ENCODE measurements around the gene RAD23A. TPM values are rescaled to one million over a fixed set of nuclear protein-coding genes. Genes with fewer than 3 reads are reported as not detected.

RAD23A gene
- total and polyA plus RNA-seq, 9 of the 15 experiments (the other 6 are each of a cell fraction or from before 2014, with no cell fraction given): 9.5 to 181 (median 101) TPM

DNA sequence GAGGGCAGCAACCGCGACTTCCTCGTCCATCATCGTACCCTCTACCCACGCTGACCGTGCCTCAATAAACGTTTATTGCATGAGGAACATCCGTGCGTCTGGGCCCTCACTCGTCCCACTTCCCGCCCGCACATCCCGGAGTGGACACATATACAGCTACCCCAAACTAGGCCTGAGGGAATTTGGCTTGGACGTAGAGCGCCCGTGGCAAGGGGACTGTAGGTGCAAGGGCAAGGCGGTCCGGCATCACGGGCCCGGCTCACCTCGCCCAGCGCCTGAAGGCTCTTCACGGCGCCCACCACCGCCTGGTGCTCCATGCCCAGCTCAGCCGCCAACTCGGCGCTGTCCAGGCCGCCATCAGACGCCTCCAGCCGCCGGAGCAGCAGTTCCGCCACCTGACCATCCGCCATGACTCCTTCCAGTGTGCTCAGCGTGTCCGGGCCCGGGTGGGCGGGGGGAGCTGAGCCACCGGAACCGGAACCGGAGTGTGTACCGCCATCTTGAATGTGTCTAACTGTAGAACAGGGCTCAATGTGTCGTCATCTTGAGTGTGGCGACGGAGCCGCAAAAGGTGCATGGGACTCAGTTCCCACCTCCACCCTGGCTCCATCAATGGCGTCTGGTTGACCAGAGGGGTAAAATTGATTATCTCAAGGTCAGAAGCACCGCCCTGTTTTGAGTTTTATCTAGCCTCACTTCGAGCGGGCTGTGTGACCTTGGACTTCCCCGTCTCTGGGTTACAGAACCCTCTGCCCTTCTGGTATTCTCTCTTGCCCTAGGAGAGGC, 12.2 kb upstream of the RAD23A start, which contains the start of gene FARSA (continued):
- TF ChIP-seq ZNF780A (CRISPR knock-in tag; IDR thresholded peaks at IDR 0.05) (no peak), PTBP1 (IDR thresholded peaks at IDR 0.05; ENCODE audit: low read depth, low read length) (no peak), GTF2E2 (tag; IDR thresholded peaks at IDR 0.05) (peak; percentile 80; the same call in 1 of the 2 replicates), FOXM1 (IDR thresholded peaks at IDR 0.05; ENCODE audit: low read depth) (no peak), FOXM1 (CRISPR knock-in tag; IDR thresholded peaks at IDR 0.05; ENCODE audit: low read depth) (no peak; the same call in 1 of the 2 replicates), RBM14 (IDR thresholded peaks at IDR 0.05; ENCODE audit: borderline replicate concordance, insufficient read depth, low read depth, low read length) (no peak), ZFX (CRISPR knock-in tag; IDR thresholded peaks at IDR 0.05) (peak; percentile 73), ZKSCAN8 (CRISPR knock-in tag; IDR thresholded peaks at IDR 0.05) (no peak), BRF1 (IDR thresholded peaks at IDR 0.05; ENCODE audit: borderline replicate concordance, extremely low read depth, insufficient read length) (no peak), PCBP1 (IDR thresholded peaks at IDR 0.05; ENCODE audit: low read depth, low read length, poor library complexity, severe bottlenecking) (no peak), FOXA1 (IDR thresholded peaks at IDR 0.05; ENCODE audit: borderline replicate concordance) (no peak)
- TF ChIP-seq, protein P1, sequence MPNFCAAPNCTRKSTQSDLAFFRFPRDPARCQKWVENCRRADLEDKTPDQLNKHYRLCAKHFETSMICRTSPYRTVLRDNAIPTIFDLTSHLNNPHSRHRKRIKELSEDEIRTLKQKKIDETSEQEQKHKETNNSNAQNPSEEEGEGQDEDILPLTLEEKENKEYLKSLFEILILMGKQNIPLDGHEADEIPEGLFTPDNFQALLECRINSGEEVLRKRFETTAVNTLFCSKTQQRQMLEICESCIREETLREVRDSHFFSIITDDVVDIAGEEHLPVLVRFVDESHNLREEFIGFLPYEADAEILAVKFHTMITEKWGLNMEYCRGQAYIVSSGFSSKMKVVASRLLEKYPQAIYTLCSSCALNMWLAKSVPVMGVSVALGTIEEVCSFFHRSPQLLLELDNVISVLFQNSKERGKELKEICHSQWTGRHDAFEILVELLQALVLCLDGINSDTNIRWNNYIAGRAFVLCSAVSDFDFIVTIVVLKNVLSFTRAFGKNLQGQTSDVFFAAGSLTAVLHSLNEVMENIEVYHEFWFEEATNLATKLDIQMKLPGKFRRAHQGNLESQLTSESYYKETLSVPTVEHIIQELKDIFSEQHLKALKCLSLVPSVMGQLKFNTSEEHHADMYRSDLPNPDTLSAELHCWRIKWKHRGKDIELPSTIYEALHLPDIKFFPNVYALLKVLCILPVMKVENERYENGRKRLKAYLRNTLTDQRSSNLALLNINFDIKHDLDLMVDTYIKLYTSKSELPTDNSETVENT (CRISPR knock-in tag; IDR thresholded peaks at IDR 0.05): 0 out of 2 replicates have a peak, but pooled peaks have one; percentile 6
- TF ChIP-seq, protein P2, sequence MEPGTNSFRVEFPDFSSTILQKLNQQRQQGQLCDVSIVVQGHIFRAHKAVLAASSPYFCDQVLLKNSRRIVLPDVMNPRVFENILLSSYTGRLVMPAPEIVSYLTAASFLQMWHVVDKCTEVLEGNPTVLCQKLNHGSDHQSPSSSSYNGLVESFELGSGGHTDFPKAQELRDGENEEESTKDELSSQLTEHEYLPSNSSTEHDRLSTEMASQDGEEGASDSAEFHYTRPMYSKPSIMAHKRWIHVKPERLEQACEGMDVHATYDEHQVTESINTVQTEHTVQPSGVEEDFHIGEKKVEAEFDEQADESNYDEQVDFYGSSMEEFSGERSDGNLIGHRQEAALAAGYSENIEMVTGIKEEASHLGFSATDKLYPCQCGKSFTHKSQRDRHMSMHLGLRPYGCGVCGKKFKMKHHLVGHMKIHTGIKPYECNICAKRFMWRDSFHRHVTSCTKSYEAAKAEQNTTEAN (CRISPR knock-in tag; IDR thresholded peaks at IDR 0.05): no peak
- TF ChIP-seq, protein P3, sequence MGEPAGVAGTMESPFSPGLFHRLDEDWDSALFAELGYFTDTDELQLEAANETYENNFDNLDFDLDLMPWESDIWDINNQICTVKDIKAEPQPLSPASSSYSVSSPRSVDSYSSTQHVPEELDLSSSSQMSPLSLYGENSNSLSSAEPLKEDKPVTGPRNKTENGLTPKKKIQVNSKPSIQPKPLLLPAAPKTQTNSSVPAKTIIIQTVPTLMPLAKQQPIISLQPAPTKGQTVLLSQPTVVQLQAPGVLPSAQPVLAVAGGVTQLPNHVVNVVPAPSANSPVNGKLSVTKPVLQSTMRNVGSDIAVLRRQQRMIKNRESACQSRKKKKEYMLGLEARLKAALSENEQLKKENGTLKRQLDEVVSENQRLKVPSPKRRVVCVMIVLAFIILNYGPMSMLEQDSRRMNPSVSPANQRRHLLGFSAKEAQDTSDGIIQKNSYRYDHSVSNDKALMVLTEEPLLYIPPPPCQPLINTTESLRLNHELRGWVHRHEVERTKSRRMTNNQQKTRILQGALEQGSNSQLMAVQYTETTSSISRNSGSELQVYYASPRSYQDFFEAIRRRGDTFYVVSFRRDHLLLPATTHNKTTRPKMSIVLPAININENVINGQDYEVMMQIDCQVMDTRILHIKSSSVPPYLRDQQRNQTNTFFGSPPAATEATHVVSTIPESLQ (CRISPR knock-in tag; IDR thresholded peaks at IDR 0.05): no peak
- TF ChIP-seq, protein P4, sequence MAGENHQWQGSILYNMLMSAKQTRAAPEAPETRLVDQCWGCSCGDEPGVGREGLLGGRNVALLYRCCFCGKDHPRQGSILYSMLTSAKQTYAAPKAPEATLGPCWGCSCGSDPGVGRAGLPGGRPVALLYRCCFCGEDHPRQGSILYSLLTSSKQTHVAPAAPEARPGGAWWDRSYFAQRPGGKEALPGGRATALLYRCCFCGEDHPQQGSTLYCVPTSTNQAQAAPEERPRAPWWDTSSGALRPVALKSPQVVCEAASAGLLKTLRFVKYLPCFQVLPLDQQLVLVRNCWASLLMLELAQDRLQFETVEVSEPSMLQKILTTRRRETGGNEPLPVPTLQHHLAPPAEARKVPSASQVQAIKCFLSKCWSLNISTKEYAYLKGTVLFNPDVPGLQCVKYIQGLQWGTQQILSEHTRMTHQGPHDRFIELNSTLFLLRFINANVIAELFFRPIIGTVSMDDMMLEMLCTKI (IDR thresholded peaks at IDR 0.05; ENCODE audit: partially characterized antibody): no peak
- TF ChIP-seq, protein P5, sequence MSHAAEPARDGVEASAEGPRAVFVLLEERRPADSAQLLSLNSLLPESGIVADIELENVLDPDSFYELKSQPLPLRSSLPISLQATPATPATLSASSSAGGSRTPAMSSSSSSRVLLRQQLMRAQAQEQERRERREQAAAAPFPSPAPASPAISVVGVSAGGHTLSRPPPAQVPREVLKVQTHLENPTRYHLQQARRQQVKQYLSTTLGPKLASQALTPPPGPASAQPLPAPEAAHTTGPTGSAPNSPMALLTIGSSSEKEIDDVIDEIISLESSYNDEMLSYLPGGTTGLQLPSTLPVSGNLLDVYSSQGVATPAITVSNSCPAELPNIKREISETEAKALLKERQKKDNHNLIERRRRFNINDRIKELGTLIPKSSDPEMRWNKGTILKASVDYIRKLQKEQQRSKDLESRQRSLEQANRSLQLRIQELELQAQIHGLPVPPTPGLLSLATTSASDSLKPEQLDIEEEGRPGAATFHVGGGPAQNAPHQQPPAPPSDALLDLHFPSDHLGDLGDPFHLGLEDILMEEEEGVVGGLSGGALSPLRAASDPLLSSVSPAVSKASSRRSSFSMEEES (CRISPR knock-in tag; IDR thresholded peaks at IDR 0.05): no peak

Measured in K562 (cell line).